ENCODE data around the gene AGAP1.

Gene AGAP1

GRCh38 chr2:235532307-235532706 lies 38.5 kb downstream of the AGAP1 start:
- TF ChIP-seq SIN3A (IDR thresholded peaks at IDR 0.05; ENCODE audit: borderline replicate concordance, insufficient read depth, low read length), result no peak
- TF ChIP-seq TAF1 (IDR thresholded peaks at IDR 0.05; ENCODE audit: borderline replicate concordance, insufficient read depth, low read length), result no peak
- no peak for TF ChIP-seq FOXP2 (optimal IDR thresholded peaks at IDR 0.05; ENCODE audit: borderline replicate concordance, extremely low read depth, extremely low read length, insufficient read depth)
- no peak for TF ChIP-seq REST (IDR thresholded peaks at IDR 0.05; ENCODE audit: insufficient read depth in 1 of 2, low read depth in 2 of 2, low read length in 2 of 2)
- TF ChIP-seq POLR2AphosphoS5 (IDR thresholded peaks at IDR 0.05; ENCODE audit: low read depth, low read length), result no peak

GRCh38 chr2:235533198-235533597 lies 39.4 kb downstream of the AGAP1 start:
- no peak for TF ChIP-seq TAF1 (IDR thresholded peaks at IDR 0.05; ENCODE audit: borderline replicate concordance, insufficient read depth, low read length)
- no peak for TF ChIP-seq FOXP2 (optimal IDR thresholded peaks at IDR 0.05; ENCODE audit: borderline replicate concordance, extremely low read depth, extremely low read length, insufficient read depth)
- TF ChIP-seq POLR2AphosphoS5 (IDR thresholded peaks at IDR 0.05; ENCODE audit: low read depth, low read length), result no peak
- no peak for TF ChIP-seq SIN3A (IDR thresholded peaks at IDR 0.05; ENCODE audit: borderline replicate concordance, insufficient read depth, low read length)
- TF ChIP-seq REST (IDR thresholded peaks at IDR 0.05; ENCODE audit: insufficient read depth in 1 of 2, low read depth in 2 of 2, low read length in 2 of 2), result no peak

GRCh38 chr2:235533616-235534385 lies 40.0 kb downstream of the AGAP1 start:
- TF ChIP-seq FOXP2 (optimal IDR thresholded peaks at IDR 0.05; ENCODE audit: borderline replicate concordance, extremely low read depth, extremely low read length, insufficient read depth) (no peak), POLR2AphosphoS5 (IDR thresholded peaks at IDR 0.05; ENCODE audit: low read depth, low read length) (no peak), REST (IDR thresholded peaks at IDR 0.05; ENCODE audit: insufficient read depth in 1 of 2, low read depth in 2 of 2, low read length in 2 of 2) (no peak), SIN3A (IDR thresholded peaks at IDR 0.05; ENCODE audit: borderline replicate concordance, insufficient read depth, low read length) (no peak), TAF1 (IDR thresholded peaks at IDR 0.05; ENCODE audit: borderline replicate concordance, insufficient read depth, low read length) (no peak)

- TF ChIP-seq POLR2AphosphoS5 (IDR thresholded peaks at IDR 0.05; ENCODE audit: low read depth, low read length) (no peak), FOXP2 (optimal IDR thresholded peaks at IDR 0.05; ENCODE audit: borderline replicate concordance, extremely low read depth, extremely low read length, insufficient read depth) (no peak), TAF1 (IDR thresholded peaks at IDR 0.05; ENCODE audit: borderline replicate concordance, insufficient read depth, low read length) (no peak), SIN3A (IDR thresholded peaks at IDR 0.05; ENCODE audit: borderline replicate concordance, insufficient read depth, low read length) (no peak), REST (IDR thresholded peaks at IDR 0.05; ENCODE audit: insufficient read depth in 1 of 2, low read depth in 2 of 2, low read length in 2 of 2) (no peak)
Observed at GRCh38 chr2:235534678-235535422, 41.0 kb downstream of the AGAP1 start.
